ENCODE measurements around the gene KPNA1. TPM values are rescaled to one million over a fixed set of nuclear protein-coding genes. Genes with fewer than 3 reads are reported as not detected.
A peak's percentile ranks its signal among the peaks of the same experiment; 100 is the strongest.
"Not testable (repeated sequence)": the region's sequence is repeated elsewhere in the genome, so short reads cannot be mapped to it uniquely, and the experiment has no call there.

Gene KPNA1
- polyA plus RNA-seq, 5 donors, result 35.4 to 51.1 (median 47.4) TPM

- DNase-seq, result no peak
Measured at GRCh38 chr3:122484985-122485384, 29.8 kb downstream of the KPNA1 start.

GRCh38 chr3:122481390-122481789, 33.3 kb downstream of the KPNA1 start:
- no peak for DNase-seq

GRCh38 chr3:122476532-122476931, 38.2 kb downstream of the KPNA1 start:
- DNase-seq, result no peak

- DNase-seq, result no peak
Measured at GRCh38 chr3:122475316-122475715, 39.4 kb downstream of the KPNA1 start.

- no peak for DNase-seq
Measured at GRCh38 chr3:122469659-122470058, 45.1 kb downstream of the KPNA1 start.

- DNase-seq, result no peak
Measured at GRCh38 chr3:122468896-122469533, 45.7 kb downstream of the KPNA1 start.

- no peak for DNase-seq
Measured at GRCh38 chr3:122466701-122467240, 48.0 kb downstream of the KPNA1 start.

GRCh38 chr3:122464659-122465058, 50.1 kb downstream of the KPNA1 start:
- DNase-seq, result no peak

- DNase-seq, result no peak
Measured at GRCh38 chr3:122462406-122462805, 52.3 kb downstream of the KPNA1 start.

- DNase-seq, result no peak
Measured at GRCh38 chr3:122461806-122462205, 52.9 kb downstream of the KPNA1 start.

GRCh38 chr3:122458992-122459391, 55.7 kb downstream of the KPNA1 start:
- DNase-seq, result peak in 1 of 2 donors; percentile 17

GRCh38 chr3:122457706-122458105, 57.0 kb downstream of the KPNA1 start:
- no peak for DNase-seq

- no peak for DNase-seq
Measured at GRCh38 chr3:122456074-122456473, 58.7 kb downstream of the KPNA1 start.

GRCh38 chr3:122451371-122451770, 63.4 kb downstream of the KPNA1 start:
- no peak for DNase-seq

- DNase-seq, result not testable (repeated sequence)
Measured at GRCh38 chr3:122448218-122448617, 66.5 kb downstream of the KPNA1 start.

- DNase-seq, result not testable (repeated sequence)
Measured at GRCh38 chr3:122444491-122444887, 70.2 kb downstream of the KPNA1 start.

GRCh38 chr3:122443762-122444490, 70.8 kb downstream of the KPNA1 start:
- not testable (repeated sequence) for DNase-seq

GRCh38 chr3:122443090-122443489, 71.6 kb downstream of the KPNA1 start:
- no peak for DNase-seq

- no peak for DNase-seq
Measured at GRCh38 chr3:122435950-122436349, 78.8 kb downstream of the KPNA1 start.

GRCh38 chr3:122430371-122430770, 84.4 kb downstream of the KPNA1 start:
- DNase-seq, result no peak

- no peak for DNase-seq
Measured at GRCh38 chr3:122427857-122428471, 86.8 kb downstream of the KPNA1 start.

- no peak for DNase-seq
Measured at GRCh38 chr3:122421836-122422235, 92.9 kb downstream of the KPNA1 start.

GRCh38 chr3:122421101-122421500, 93.6 kb downstream of the KPNA1 start:
- no peak for DNase-seq
